ENCODE results near the gene MAS1. TPM values are rescaled to one million over a fixed set of nuclear protein-coding genes. Genes with fewer than 3 reads are reported as not detected.
"Not testable (repeated sequence)": the region's sequence is repeated elsewhere in the genome, so short reads cannot be mapped to it uniquely, and the experiment has no call there.

Gene MAS1
- total and polyA plus RNA-seq, 4 donors: under 0.01 TPM; not detected in 3

DNA sequence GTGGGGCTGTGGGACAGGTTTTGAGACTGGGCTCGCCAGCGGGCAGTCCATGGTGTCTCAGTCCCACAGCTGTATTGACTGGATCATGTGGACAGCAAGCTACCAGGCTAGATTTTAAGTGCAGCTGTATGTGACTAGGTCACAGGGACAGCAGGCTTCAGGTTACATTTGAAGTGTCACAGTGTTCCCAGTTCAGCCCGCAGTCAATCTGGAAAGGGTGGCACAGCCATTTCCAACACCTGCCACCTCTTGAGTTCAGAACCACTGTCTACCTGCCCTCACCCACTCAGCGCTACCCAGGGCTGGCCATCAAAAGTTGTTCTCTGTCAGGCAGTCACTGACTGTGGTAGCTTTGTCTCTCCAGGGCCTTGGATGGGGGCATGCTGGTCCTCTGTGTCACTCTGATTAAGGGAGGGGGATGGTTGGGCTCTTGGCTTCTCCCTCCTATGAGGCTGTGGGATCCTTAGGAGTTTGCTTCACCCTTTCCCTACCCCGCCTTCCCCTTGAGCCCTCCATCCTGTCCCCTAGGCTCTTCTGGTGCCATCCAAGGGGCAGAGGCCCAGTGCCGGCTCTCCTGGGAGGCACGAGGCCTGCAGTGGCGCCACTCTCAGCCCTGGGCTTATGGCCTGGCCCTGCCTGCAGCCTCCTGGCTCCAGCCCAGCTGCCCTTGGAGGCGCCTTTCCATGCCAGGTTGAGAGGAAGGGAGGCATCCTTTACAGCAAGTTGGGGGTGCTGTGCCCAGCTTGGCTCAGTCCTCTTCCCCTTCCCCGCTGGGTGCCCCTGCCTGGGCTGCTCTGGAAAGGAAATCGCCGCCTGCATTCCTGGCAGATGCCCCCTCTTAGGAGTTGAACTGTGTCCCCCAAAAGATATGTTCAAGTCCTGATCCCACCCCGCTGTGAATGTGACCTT is 45.8 kb upstream of the MAS1 start:
- TF ChIP-seq, protein P1, sequence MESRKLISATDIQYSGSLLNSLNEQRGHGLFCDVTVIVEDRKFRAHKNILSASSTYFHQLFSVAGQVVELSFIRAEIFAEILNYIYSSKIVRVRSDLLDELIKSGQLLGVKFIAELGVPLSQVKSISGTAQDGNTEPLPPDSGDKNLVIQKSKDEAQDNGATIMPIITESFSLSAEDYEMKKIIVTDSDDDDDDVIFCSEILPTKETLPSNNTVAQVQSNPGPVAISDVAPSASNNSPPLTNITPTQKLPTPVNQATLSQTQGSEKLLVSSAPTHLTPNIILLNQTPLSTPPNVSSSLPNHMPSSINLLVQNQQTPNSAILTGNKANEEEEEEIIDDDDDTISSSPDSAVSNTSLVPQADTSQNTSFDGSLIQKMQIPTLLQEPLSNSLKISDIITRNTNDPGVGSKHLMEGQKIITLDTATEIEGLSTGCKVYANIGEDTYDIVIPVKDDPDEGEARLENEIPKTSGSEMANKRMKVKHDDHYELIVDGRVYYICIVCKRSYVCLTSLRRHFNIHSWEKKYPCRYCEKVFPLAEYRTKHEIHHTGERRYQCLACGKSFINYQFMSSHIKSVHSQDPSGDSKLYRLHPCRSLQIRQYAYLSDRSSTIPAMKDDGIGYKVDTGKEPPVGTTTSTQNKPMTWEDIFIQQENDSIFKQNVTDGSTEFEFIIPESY (IDR thresholded peaks at IDR 0.05): no peak
- TF ChIP-seq, protein P2, sequence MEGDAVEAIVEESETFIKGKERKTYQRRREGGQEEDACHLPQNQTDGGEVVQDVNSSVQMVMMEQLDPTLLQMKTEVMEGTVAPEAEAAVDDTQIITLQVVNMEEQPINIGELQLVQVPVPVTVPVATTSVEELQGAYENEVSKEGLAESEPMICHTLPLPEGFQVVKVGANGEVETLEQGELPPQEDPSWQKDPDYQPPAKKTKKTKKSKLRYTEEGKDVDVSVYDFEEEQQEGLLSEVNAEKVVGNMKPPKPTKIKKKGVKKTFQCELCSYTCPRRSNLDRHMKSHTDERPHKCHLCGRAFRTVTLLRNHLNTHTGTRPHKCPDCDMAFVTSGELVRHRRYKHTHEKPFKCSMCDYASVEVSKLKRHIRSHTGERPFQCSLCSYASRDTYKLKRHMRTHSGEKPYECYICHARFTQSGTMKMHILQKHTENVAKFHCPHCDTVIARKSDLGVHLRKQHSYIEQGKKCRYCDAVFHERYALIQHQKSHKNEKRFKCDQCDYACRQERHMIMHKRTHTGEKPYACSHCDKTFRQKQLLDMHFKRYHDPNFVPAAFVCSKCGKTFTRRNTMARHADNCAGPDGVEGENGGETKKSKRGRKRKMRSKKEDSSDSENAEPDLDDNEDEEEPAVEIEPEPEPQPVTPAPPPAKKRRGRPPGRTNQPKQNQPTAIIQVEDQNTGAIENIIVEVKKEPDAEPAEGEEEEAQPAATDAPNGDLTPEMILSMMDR (IDR thresholded peaks at IDR 0.05; ENCODE audit: low read depth, low read length, missing input control): no peak
- TF ChIP-seq, protein P3, sequence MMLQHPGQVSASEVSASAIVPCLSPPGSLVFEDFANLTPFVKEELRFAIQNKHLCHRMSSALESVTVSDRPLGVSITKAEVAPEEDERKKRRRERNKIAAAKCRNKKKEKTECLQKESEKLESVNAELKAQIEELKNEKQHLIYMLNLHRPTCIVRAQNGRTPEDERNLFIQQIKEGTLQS (IDR thresholded peaks at IDR 0.05): no peak
- no peak for TF ChIP-seq YY1 (IDR thresholded peaks at IDR 0.05)
- TF ChIP-seq HNF4A (conservative IDR thresholded peaks at IDR 0.05): no peak
- TF ChIP-seq HNF4G (IDR thresholded peaks at IDR 0.05): no peak
- TF ChIP-seq, protein P4, sequence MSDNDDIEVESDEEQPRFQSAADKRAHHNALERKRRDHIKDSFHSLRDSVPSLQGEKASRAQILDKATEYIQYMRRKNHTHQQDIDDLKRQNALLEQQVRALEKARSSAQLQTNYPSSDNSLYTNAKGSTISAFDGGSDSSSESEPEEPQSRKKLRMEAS (IDR thresholded peaks at IDR 0.05): no peak
- no peak for TF ChIP-seq GABPA (IDR thresholded peaks at IDR 0.05 in 1 of 2, conservative IDR thresholded peaks at IDR 0.05 in 1 of 2)
- DNase-seq (ENCODE audit: low spot score): no peak
- Histone ChIP-seq H3K27me3 (ENCODE audit: control insufficient read depth in 4 of 4, insufficient read depth in 4 of 4, low read length in 3 of 4) (no peaks in the 10 kb centered on the region), H3K9me3 (ENCODE audit: control insufficient read depth in 4 of 4, low read length in 3 of 4) (no peaks in the 10 kb centered on the region), H3K36me3 (ENCODE audit: control insufficient read depth in 4 of 4, insufficient read depth in 3 of 4, low read depth in 1 of 4, low read length in 3 of 4) (no peaks in the 10 kb centered on the region), H3K4me3 (ENCODE audit: low read depth in 1 of 3, low read length in 3 of 3) (no peak overlapping the region), H3K9ac (ENCODE audit: low read depth in 1 of 2, low read length in 2 of 2) (no peak overlapping the region), H3K4me1 (ENCODE audit: control insufficient read depth in 4 of 4, insufficient read depth in 4 of 4, low read length in 3 of 4) (no peaks in the 10 kb centered on the region), H3K27ac (ENCODE audit: low read depth in 1 of 2, low read length in 2 of 2) (no peak overlapping the region)
- 82% methylated on average over 13 of the region's 13 CpGs for WGBS

DNA sequence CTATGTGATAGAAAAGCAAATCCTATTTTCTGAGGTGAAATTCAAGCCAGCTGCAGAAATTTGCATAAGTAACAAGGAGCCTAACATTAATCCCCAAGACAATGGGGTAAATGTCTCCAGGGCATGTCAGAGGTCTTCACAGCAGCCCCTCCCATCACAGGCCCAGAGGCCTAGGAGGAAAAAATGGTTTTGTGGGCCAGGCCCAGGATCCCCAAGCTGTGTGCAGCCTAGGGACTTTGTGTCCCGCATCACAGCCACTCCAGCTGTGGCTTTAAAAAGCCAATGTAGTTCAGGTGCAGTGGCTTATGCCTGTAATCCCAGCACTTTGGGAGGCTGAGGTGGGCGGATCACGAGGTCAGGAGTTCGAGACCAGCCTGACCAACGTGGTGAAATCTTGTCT is 42.2 kb upstream of the MAS1 start:
- H3K4me1 ChIP-seq (ENCODE audit: control insufficient read depth in 4 of 4, insufficient read depth in 4 of 4, low read length in 3 of 4); H3K4me3 ChIP-seq (ENCODE audit: low read depth in 1 of 3, low read length in 3 of 3); H3K36me3 ChIP-seq (ENCODE audit: control insufficient read depth in 4 of 4, insufficient read depth in 3 of 4, low read depth in 1 of 4, low read length in 3 of 4); DNase-seq (ENCODE audit: low spot score); H3K9ac ChIP-seq (ENCODE audit: low read depth in 1 of 2, low read length in 2 of 2); H3K27me3 ChIP-seq (ENCODE audit: control insufficient read depth in 4 of 4, insufficient read depth in 4 of 4, low read length in 3 of 4); H3K9me3 ChIP-seq (ENCODE audit: control insufficient read depth in 4 of 4, low read length in 3 of 4); H3K27ac ChIP-seq (ENCODE audit: low read depth in 1 of 2, low read length in 2 of 2): not testable (repeated sequence)
- WGBS: 94% methylated on average over 5 of the region's 5 CpGs

DNA sequence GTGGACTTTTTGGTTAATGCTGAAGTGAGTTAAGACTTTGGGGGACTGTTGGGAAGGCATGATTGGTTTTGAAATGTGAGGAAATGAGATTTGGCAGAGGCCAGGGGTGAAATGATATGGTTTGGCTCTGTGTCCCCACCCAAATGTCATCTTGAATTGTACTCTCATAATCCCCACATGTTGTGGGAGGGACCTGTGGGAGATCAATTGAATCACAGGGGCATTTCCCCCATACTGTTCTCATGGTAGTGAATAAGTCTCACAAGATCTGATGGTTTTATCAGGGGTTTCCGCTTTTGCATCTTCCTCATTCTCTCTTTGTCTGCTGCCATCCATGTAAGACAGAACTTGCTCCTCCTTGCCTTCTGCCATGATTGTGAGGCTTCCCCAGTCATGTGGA is 40.9 kb upstream of the MAS1 start:
- H3K9ac ChIP-seq (ENCODE audit: low read depth in 1 of 2, low read length in 2 of 2); H3K36me3 ChIP-seq (ENCODE audit: control insufficient read depth in 4 of 4, insufficient read depth in 3 of 4, low read depth in 1 of 4, low read length in 3 of 4); H3K27me3 ChIP-seq (ENCODE audit: control insufficient read depth in 4 of 4, insufficient read depth in 4 of 4, low read length in 3 of 4); H3K27ac ChIP-seq (ENCODE audit: low read depth in 1 of 2, low read length in 2 of 2); H3K9me3 ChIP-seq (ENCODE audit: control insufficient read depth in 4 of 4, low read length in 3 of 4); H3K4me1 ChIP-seq (ENCODE audit: control insufficient read depth in 4 of 4, insufficient read depth in 4 of 4, low read length in 3 of 4); DNase-seq (ENCODE audit: low spot score); H3K4me3 ChIP-seq (ENCODE audit: low read depth in 1 of 3, low read length in 3 of 3): not testable (repeated sequence)
- 100% methylated on average over 1 of the region's 1 CpG for WGBS

Measured in liver (tissue), 9 donors.